Endothelial cell of umbilical vein (primary cell): ENCODE measurements around the gene ZNF526. TPM values are rescaled to one million over a fixed set of nuclear protein-coding genes. Genes with fewer than 3 reads are reported as not detected.
"Not testable (repeated sequence)": the region's sequence is repeated elsewhere in the genome, so short reads cannot be mapped to it uniquely, and the experiment has no call there.

ENCODE experiments used
- BruUV-seq: library from RNA; stranded (reverse); fragments of 400-500 nt; replicated peaks from 2 replicates; lab custom pipeline; 2021; lab: Mats Ljungman, UMichigan
- CTCF ChIA-PET: fragments of 300-600, 350-600 bp; sonication (Branson Sonifier 250); formaldehyde crosslinking; loops from one replicate; lab custom pipeline; 2021; ENCODE audit warnings: antibody characterized with exemption, inconsistent platforms; lab: Charles Lee
- POLR2A ChIA-PET: fragments of 300-600, 350-600 bp; sonication (Branson Sonifier 250); formaldehyde crosslinking; loops from one replicate; lab custom pipeline; 2021; ENCODE audit warnings: antibody characterized with exemption, inconsistent platforms; lab: Charles Lee
- DNase-seq: peaks from one replicate; pipeline ENCODE4 v3.0.0-alpha.2; 2011; ENCODE audit warnings: low read depth, low spot score
- FAIRE-seq: peaks from 2 replicates; lab custom pipeline; 2011; peaks lifted over from hg19 to GRCh38; lab: Jason Lieb, UNC
- H2AFZ ChIP-seq: 2 replicates; pipeline ENCODE4 v1.6.0; 2012; ENCODE audit warnings: low read depth, low read length, control low read depth, inconsistent platforms
- H3K27ac ChIP-seq: 2 replicates; pipeline ENCODE4 v1.5.1; 2011; ENCODE audit warnings: low read depth, mild to moderate bottlenecking, control low read depth, low read length, moderate library complexity; ENCODE audit not compliant: insufficient read depth
- H3K27me3 ChIP-seq, 2 experiments: 2 replicates each; pipeline versions ENCODE4 v1.6.0 to v1.6.1; 2011; ENCODE audit warnings: low read length in 2 of 2, mixed read lengths in 1 of 2; ENCODE audit not compliant: control insufficient read depth in 2 of 2, insufficient read depth in 2 of 2
- H3K36me3 ChIP-seq, 2 experiments: 2 replicates in 1 of 2; 3 replicates in 1 of 2; pipeline ENCODE4 v1.5.1; 2011; ENCODE audit warnings: low read length in 2 of 2, mild to moderate bottlenecking in 1 of 2, moderate library complexity in 1 of 2; ENCODE audit not compliant: control insufficient read depth in 2 of 2, insufficient read depth in 2 of 2; ENCODE audit errors: extremely low read depth in 1 of 2
- H3K4me1 ChIP-seq: 3 replicates; pipeline ENCODE4 v1.5.1; 2011; ENCODE audit warnings: mild to moderate bottlenecking, low read length; ENCODE audit not compliant: control insufficient read depth, insufficient read depth; ENCODE audit errors: extremely low read depth
- H3K4me2 ChIP-seq: 2 replicates; pipeline ENCODE4 v1.6.1; 2011; ENCODE audit warnings: low read length, control low read depth, mixed read lengths; ENCODE audit not compliant: insufficient read depth
- H3K4me3 ChIP-seq, 3 experiments: fragments of 200-600 bp in 1 of 3; sonication (generic), shearing (Covaris generic) in 1 of 3; replicated peaks in 1 of 3; 2 replicates each; pipeline ENCODE4 v1.5.1; 2011 to 2016; ENCODE audit warnings: control low read depth in 3 of 3, low read length in 3 of 3, mild to moderate bottlenecking in 2 of 3, inconsistent platforms in 1 of 3, low read depth in 1 of 3, moderate library complexity in 1 of 3; ENCODE audit not compliant: insufficient read depth in 1 of 3
- H3K79me2 ChIP-seq: 2 replicates; pipeline ENCODE4 v1.6.0; 2012; ENCODE audit warnings: low read length, inconsistent platforms; ENCODE audit not compliant: control insufficient read depth, insufficient read depth
- H3K9ac ChIP-seq: replicated peaks from 2 replicates; pipeline ENCODE3; 2011; ENCODE audit warnings: low read length, control low read depth; ENCODE audit not compliant: insufficient read depth; ENCODE audit errors: extremely low read depth
- H3K9me1 ChIP-seq: replicated peaks from 3 replicates; pipeline ENCODE4 v1.6.0; 2011; ENCODE audit warnings: mild to moderate bottlenecking, low read length; ENCODE audit not compliant: control insufficient read depth, insufficient read depth; ENCODE audit errors: extremely low read depth
- H3K9me3 ChIP-seq: replicated peaks from 2 replicates; pipeline ENCODE4 v1.5.1; 2012; ENCODE audit warnings: low read length, inconsistent platforms; ENCODE audit not compliant: control insufficient read depth, insufficient read depth
- H4K20me1 ChIP-seq: replicated peaks from 2 replicates; pipeline ENCODE3; 2011; ENCODE audit warnings: mild to moderate bottlenecking, low read length; ENCODE audit not compliant: control insufficient read depth, insufficient read depth; ENCODE audit errors: extremely low read depth
- CTCF ChIP-seq, 2 donors: IDR thresholded peaks; 1 replicate in 1 of 2; 2 replicates in 1 of 2; pipeline ENCODE4 v1.5.1; 2011; ENCODE audit warnings: low read length in 2 of 2, mild to moderate bottlenecking in 2 of 2, moderate library complexity in 2 of 2, control low read depth in 1 of 2, inconsistent platforms in 1 of 2, low read depth in 1 of 2; ENCODE audit not compliant: insufficient read depth in 1 of 2; ENCODE audit errors: extremely low read depth in 1 of 2
- FOS ChIP-seq: IDR thresholded peaks from 2 replicates; pipeline ENCODE4 v1.6.1; 2011; ENCODE audit warnings: mild to moderate bottlenecking, low read length, moderate library complexity, borderline replicate concordance; ENCODE audit not compliant: insufficient read depth
- GATA2 ChIP-seq: IDR thresholded peaks from 2 replicates; pipeline ENCODE4 v1.7.0; 2011; ENCODE audit warnings: low read depth, mild to moderate bottlenecking, moderate library complexity, mixed read lengths, low read length; ENCODE audit not compliant: insufficient read length, insufficient read depth
- JUN ChIP-seq: IDR thresholded peaks from 2 replicates; pipeline ENCODE4 v1.6.1; 2011; ENCODE audit warnings: borderline replicate concordance, low read depth; ENCODE audit not compliant: insufficient read length, insufficient read depth
- MAX ChIP-seq: IDR thresholded peaks from 2 replicates; pipeline ENCODE4 v1.6.1; 2011; ENCODE audit not compliant: insufficient read depth, insufficient read length
- MYC ChIP-seq: IDR thresholded peaks from one replicate; pipeline ENCODE4 v1.6.1; 2011; ENCODE audit warnings: mild to moderate bottlenecking, low read depth, low read length
- POLR2A ChIP-seq: IDR thresholded peaks from 2 replicates; pipeline ENCODE4 v1.6.1; 2012; ENCODE audit warnings: low read depth, mild to moderate bottlenecking, control low read depth, low read length
- POLR2AphosphoS5 ChIP-seq: IDR thresholded peaks from 2 replicates; pipeline ENCODE4 v1.6.1; 2012; ENCODE audit warnings: low read depth, mild to moderate bottlenecking, control low read depth, low read length, moderate library complexity; ENCODE audit not compliant: insufficient read depth
- dilution Hi-C: fragments of 300-500 bp; cut with MboI; formaldehyde crosslinking; loops from one replicate; pipeline ENCODE4 v1.15.0; 2019; ENCODE audit warnings: low sequenced_read_pairs; ENCODE audit not compliant: extremely low pct_ligation_motif_present
- intact Hi-C: fragments of 100-400 bp; cut with micrococcal nuclease; formaldehyde crosslinking; loops from one replicate; pipeline ENCODE4 v1.10.0; 2022
- polyA plus RNA-seq, 4 experiments: library from polyadenylated mRNA; depleted of rRNA in 3 of 4; stranded (reverse) in 3 of 4; unstranded in 1 of 4; fragments of >200 nt; gene quantifications; 2 replicates each; pipeline versions ENCODE4 v1.2.1 to v1.2.3, GENCODE V29; 2011 to 2012; ENCODE audit warnings: missing spikeins in 1 of 4
- total RNA-seq: library from RNA; stranded (reverse); gene quantifications from 2 replicates; pipeline ENCODE4 v1.2.3, GENCODE V29; 2021

The ZNF526 gene
- total and polyA plus RNA-seq, 2 donors (not counting 3 experiments of a cell fraction or from before 2014, with no cell fraction given), result 6.5 to 13.3 TPM

- TSS peak; percentile 16 for BruUV-seq
Observed at GRCh38 chr19:42255766-42256745, 35.9 kb downstream of the ZNF526 start.

GRCh38 chr19:42257842-42258241 lies 37.7 kb downstream of the ZNF526 start:
- H3K36me3 ChIP-seq, BruUV-seq, H3K4me3 ChIP-seq, H4K20me1 ChIP-seq, H3K27me3 ChIP-seq, H3K9me1 ChIP-seq, H3K4me1 ChIP-seq, H3K9ac ChIP-seq, DNase-seq, H3K9me3 ChIP-seq, H3K27ac ChIP-seq, dilution Hi-C loops, H3K4me2 ChIP-seq, H2AFZ ChIP-seq, intact Hi-C loops, FAIRE-seq: not testable (repeated sequence)
- CTCF ChIA-PET, result interaction anchor here (1.0 kb wide), 1 partner anchor 22 kb away, joined by 4 read pairs; no protein-coding TSS in a partner anchor
- H3K79me2 ChIP-seq, result peaks cover 17% of the 10 kb centered on the region
- POLR2A ChIA-PET, result interaction anchor here (0.7 kb wide), 1 partner anchor 23 kb away, joined by 5 read pairs; no protein-coding TSS in a partner anchor

More at GRCh38 chr19:42255766-42256745, 35.9 kb downstream of the ZNF526 start:
- H4K20me1 ChIP-seq, result no peaks in the 10 kb centered on the region
- H3K27ac ChIP-seq, result peak overlapping the region; percentile 79
- peak overlapping the region; percentile 66 for H3K4me2 ChIP-seq
- H3K27me3 ChIP-seq, result no peaks in the 10 kb centered on the region
- POLR2A ChIA-PET, result interaction anchor here (0.5 to 1.4 kb wide), 4 partner anchors 24 to 1610 kb away, joined by 3 to 6 read pairs (median 4); partner anchors contain the start of gene PRR19
- H3K4me3 ChIP-seq, result peak overlapping the region; percentile 5 to 94 (median 57)
- H3K9me1 ChIP-seq, result no peaks in the 10 kb centered on the region
- dilution Hi-C loops (no loop called here), intact Hi-C loops (loop anchor here (1.0 kb wide), 2 partner anchors 12 to 24 kb away; no protein-coding TSS in a partner anchor)
- no peak for TF ChIP-seq FOS
- TF ChIP-seq MAX, result no peak
- TF ChIP-seq POLR2A, result peak; percentile 62
- no peak for TF ChIP-seq POLR2AphosphoS5
- no peak for TF ChIP-seq MYC
- TF ChIP-seq CTCF (IDR thresholded peaks at IDR 0.05; ENCODE audit: extremely low read depth in 1 of 2, insufficient read depth in 1 of 2, low read depth in 1 of 2, low read length in 2 of 2), result no peak
- TF ChIP-seq JUN, result no peak
- TF ChIP-seq GATA2, result no peak
- DNase-seq (peak; percentile 63), FAIRE-seq (peak; percentile 89)
- H3K9me3 ChIP-seq, result no peaks in the 10 kb centered on the region
- no peaks in the 10 kb centered on the region for H3K36me3 ChIP-seq
- H2AFZ ChIP-seq, result peak overlapping the region; percentile 60
- CTCF ChIA-PET, result interaction anchor here (1.2 to 2.2 kb wide), 7 partner anchors 10 to 35 kb away, joined by 3 to 22 read pairs (median 5); partner anchors contain the start of genes CIC and GSK3A
- peaks cover 21% of the 10 kb centered on the region for H3K4me1 ChIP-seq
- H3K9ac ChIP-seq, result peak overlapping the region; percentile 12
- H3K79me2 ChIP-seq, result peaks cover 34% of the 10 kb centered on the region
